B cell (primary cell): ENCODE results near the gene NSA2. TPM values are rescaled to one million over a fixed set of nuclear protein-coding genes. Genes with fewer than 3 reads are reported as not detected.

Source experiments
- ATAC-seq: fragments of 200-7000 bp; cut with Tn5 transposase; one replicate; pipeline ENCODE4 v1.10.0; 2021; ENCODE audit warnings: low read depth, mild to moderate bottlenecking, moderate number of reproducible peaks, moderate library complexity
- CTCF ChIA-PET: fragments of 350-600 bp; sonication (Branson Sonifier 250); formaldehyde crosslinking; loops from one replicate; lab custom pipeline; 2021; ENCODE audit warnings: antibody characterized with exemption, inconsistent platforms; lab: Charles Lee
- POLR2A ChIA-PET: fragments of 350-600 bp; sonication (Branson Sonifier 250); formaldehyde crosslinking; loops from one replicate; lab custom pipeline; 2021; ENCODE audit warnings: antibody characterized with exemption; lab: Charles Lee
- DNase-seq: peaks from one replicate; pipeline ENCODE4 v3.0.0; 2013
- H2AFZ ChIP-seq: 2 replicates; pipeline ENCODE4 v1.6.1; 2012; ENCODE audit warnings: mild to moderate bottlenecking, low read depth, low read length; ENCODE audit not compliant: insufficient read depth, poor library complexity, severe bottlenecking
- H3K27ac ChIP-seq, 2 donors: 1 replicate in 1 of 2; 2 replicates in 1 of 2; pipeline ENCODE4 v1.5.1; 2012 to 2013; ENCODE audit warnings: low read length in 2 of 2, mild to moderate bottlenecking in 2 of 2, moderate library complexity in 1 of 2
- H3K27me3 ChIP-seq, 4 experiments: fragments of 200-600 bp in 1 of 4; sonication (generic) in 1 of 4; replicated peaks in 1 of 4; 1 replicate in 2 of 4; 2 replicates in 2 of 4; pipeline versions ENCODE4 v1.6.1 to v1.7.0; 2013 to 2016; ENCODE audit warnings: low read length in 3 of 4, mild to moderate bottlenecking in 2 of 4, mixed read lengths in 1 of 4, moderate library complexity in 1 of 4; ENCODE audit not compliant: insufficient read depth in 4 of 4, control insufficient read depth in 3 of 4; ENCODE audit errors: control extremely low read depth in 1 of 4
- H3K36me3 ChIP-seq, 2 experiments: replicated peaks in 1 of 2; 1 replicate in 1 of 2; 2 replicates in 1 of 2; pipeline versions ENCODE4 v1.6.1 to v1.7.1; 2013; ENCODE audit warnings: low read length in 1 of 2; ENCODE audit not compliant: insufficient read depth in 2 of 2, control insufficient read depth in 1 of 2; ENCODE audit errors: control extremely low read depth in 1 of 2, extremely low read depth in 1 of 2
- H3K4me1 ChIP-seq, 2 donors: fragments of 200-600 bp in 1 of 2; sonication (generic) in 1 of 2; 1 replicate in 1 of 2; 2 replicates in 1 of 2; pipeline versions ENCODE4 v1.5.1 to v1.6.1; 2013 to 2017; ENCODE audit warnings: low read length in 2 of 2; ENCODE audit not compliant: control insufficient read depth in 2 of 2, insufficient read depth in 2 of 2
- H3K4me2 ChIP-seq: replicated peaks from 2 replicates; pipeline ENCODE3; 2012; ENCODE audit warnings: mild to moderate bottlenecking, low read depth, low read length; ENCODE audit not compliant: poor library complexity, severe bottlenecking
- H3K4me3 ChIP-seq, 5 experiments: fragments of 200-600 bp in 1 of 5; sonication (generic) in 1 of 5; 1 replicate in 3 of 5; 2 replicates in 2 of 5; pipeline versions ENCODE4 v1.5.1 to v1.7.0; 2011 to 2016; ENCODE audit warnings: low read length in 4 of 5, mild to moderate bottlenecking in 4 of 5, low read depth in 2 of 5, control low read depth in 1 of 5, moderate library complexity in 1 of 5; ENCODE audit not compliant: insufficient read depth in 1 of 5; ENCODE audit errors: control extremely low read depth in 1 of 5, extremely low read depth in 1 of 5
- H3K79me2 ChIP-seq: fragments of 200-600 bp; sonication (generic); one replicate; pipeline ENCODE4 v1.6.0; 2016; ENCODE audit warnings: low read length; ENCODE audit not compliant: control insufficient read depth, insufficient read depth
- H3K9ac ChIP-seq: fragments of 200-600 bp; sonication (generic); 2 replicates; pipeline ENCODE4 v1.6.1; 2017; ENCODE audit warnings: mild to moderate bottlenecking, low read length, moderate library complexity
- H3K9me3 ChIP-seq, 3 donors: one replicate each; pipeline versions ENCODE4 v1.6.1 to v1.7.1; 2013; ENCODE audit warnings: low read length in 2 of 3; ENCODE audit not compliant: control insufficient read depth in 2 of 3, insufficient read depth in 1 of 3; ENCODE audit errors: control extremely low read depth in 1 of 3
- H4K20me1 ChIP-seq: 2 replicates; pipeline ENCODE4 v1.6.0; 2012; ENCODE audit warnings: mild to moderate bottlenecking, low read length; ENCODE audit not compliant: insufficient read depth, control insufficient read depth, poor library complexity, severe bottlenecking
- H3K27ac Mint-ChIP-seq: one replicate; pipeline ENCODE4 v1.8.0; 2021; ENCODE audit warnings: mixed read lengths
- H3K27me3 Mint-ChIP-seq: one replicate; pipeline ENCODE4 v1.8.0; 2021; ENCODE audit warnings: mixed read lengths
- H3K4me1 Mint-ChIP-seq: one replicate; pipeline ENCODE4 v1.8.0; 2021; ENCODE audit warnings: mixed read lengths
- H3K4me3 Mint-ChIP-seq: one replicate; pipeline ENCODE4 v1.8.0; 2021; ENCODE audit warnings: mixed read lengths
- H3K9me3 Mint-ChIP-seq: one replicate; pipeline ENCODE4 v1.8.0; 2022; ENCODE audit warnings: mixed read lengths; ENCODE audit not compliant: insufficient read depth
- CTCF ChIP-seq: fragments of 200-600 bp; IDR thresholded peaks from one replicate; pipeline ENCODE4 v1.8.0; 2022; ENCODE audit warnings: antibody characterized with exemption, mild to moderate bottlenecking
- EZH2 ChIP-seq: IDR thresholded peaks from 2 replicates; pipeline ENCODE4 v1.6.1; 2012; ENCODE audit warnings: borderline replicate concordance, low read depth, mild to moderate bottlenecking, moderate library complexity, low read length; ENCODE audit not compliant: insufficient read depth, poor library complexity, severe bottlenecking
- WGBS: methylation state at CpG from one replicate; pipeline ENCODE4 v1.1.5; 2013; ENCODE audit warnings: missing lambda C conversion rate; ENCODE audit not compliant: insufficient coverage; 5-methylcytosine and 5-hydroxymethylcytosine counted together
- intact Hi-C: fragments of 100-400 bp; cut with micrococcal nuclease; formaldehyde crosslinking; loops from one replicate; pipeline ENCODE4 v1.10.0; 2022
- polyA plus RNA-seq: library from polyadenylated mRNA; depleted of rRNA; stranded (reverse); fragments of >200 nt; gene quantifications from 2 replicates; pipeline ENCODE4 v1.2.3, GENCODE V29; 2012
- small RNA-seq: library from RNA; depleted of rRNA; stranded (forward); fragments of <200 nt; gene quantifications from one replicate; pipeline ENCODE3, GENCODE V24; 2012; ENCODE audit warnings: low replicate concordance, low read depth; ENCODE audit not compliant: insufficient read length
- total RNA-seq, 2 donors: library from RNA; stranded (reverse); fragments of 120-200 nt in 1 of 2; gene quantifications; 1 replicate in 1 of 2; 2 replicates in 1 of 2; pipeline versions ENCODE4 v1.2.3 to v1.2.4, GENCODE V29; 2013 to 2022

NSA2 gene
- total and polyA plus RNA-seq, 2 donors (not counting 1 experiment from before 2014, with no cell fraction given): 30.2 to 126 TPM

- H3K9me3 Mint-ChIP-seq: no peaks in the 10 kb centered on the region
- WGBS: 93% methylated on average over 6 of the region's 7 CpGs
- Histone ChIP-seq H2AFZ (no peak overlapping the region), H3K9ac (no peak overlapping the region), H4K20me1 (no peaks in the 10 kb centered on the region), H3K4me3 (no peak overlapping the region), H3K36me3 (no peaks in the 10 kb centered on the region), H3K27ac (no peak overlapping the region), H3K27me3 (no peaks in the 10 kb centered on the region), H3K9me3 (no peaks in the 10 kb centered on the region), H3K79me2 (no peaks in the 10 kb centered on the region), H3K4me2 (no peak overlapping the region), H3K4me1 (no peaks in the 10 kb centered on the region)
- TF ChIP-seq EZH2 (no peak), CTCF (no peak)
- no peak overlapping the region for H3K4me3 Mint-ChIP-seq
- POLR2A ChIA-PET: no interaction called here
- CTCF ChIA-PET: no interaction called here
- ATAC-seq: no peak
- intact Hi-C loops: no loop called here
- H3K27ac Mint-ChIP-seq: no peak overlapping the region
- no peaks in the 10 kb centered on the region for H3K4me1 Mint-ChIP-seq
- no peaks in the 10 kb centered on the region for H3K27me3 Mint-ChIP-seq
- no peak for DNase-seq
Measured at GRCh38 chr5:74829413-74829812, 62.4 kb downstream of the NSA2 start.

Small RNA genes lying within 50 kb of the gene (small RNA-seq; reads per million reads assigned to genes)
- not detected for gene RNU6-658P

Other genes starting within 250 kb of the NSA2 start
- 14.2 and 14.6 TPM in 2 replicates for gene ENC1, start 126.5 kb upstream of the NSA2 start, total RNA-seq
- gene ENC1, start 126.5 kb upstream of the NSA2 start, polyA plus RNA-seq: 7.2 and 12.1 TPM in 2 replicates
- gene HEXB, start 82.0 kb upstream of the NSA2 start, total RNA-seq: 47.1 and 55.3 TPM in 2 replicates
- gene HEXB, start 82.0 kb upstream of the NSA2 start, polyA plus RNA-seq: 23.6 and 23.9 TPM in 2 replicates
- 22.6 and 28.5 TPM in 2 replicates for gene GFM2, start 132 bp upstream of the NSA2 start, total RNA-seq
- gene GFM2, start 132 bp upstream of the NSA2 start, polyA plus RNA-seq: 11.0 and 16.4 TPM in 2 replicates
- 8.1 and 9.4 TPM in 2 replicates for gene FAM169A, start 99.1 kb downstream of the NSA2 start, total RNA-seq
- gene FAM169A, start 99.1 kb downstream of the NSA2 start, polyA plus RNA-seq: 2.1 and 4.7 TPM in 2 replicates